Effector CD8-positive, alpha-beta T cell (primary cell): Measurements from ENCODE around the gene ADAMTS13.

ENCODE experiments used
- DNase-seq: peaks from one replicate; lab custom pipeline; 2025; lab: John Stamatoyannopoulos, UW

ADAMTS13 gene

DNA sequence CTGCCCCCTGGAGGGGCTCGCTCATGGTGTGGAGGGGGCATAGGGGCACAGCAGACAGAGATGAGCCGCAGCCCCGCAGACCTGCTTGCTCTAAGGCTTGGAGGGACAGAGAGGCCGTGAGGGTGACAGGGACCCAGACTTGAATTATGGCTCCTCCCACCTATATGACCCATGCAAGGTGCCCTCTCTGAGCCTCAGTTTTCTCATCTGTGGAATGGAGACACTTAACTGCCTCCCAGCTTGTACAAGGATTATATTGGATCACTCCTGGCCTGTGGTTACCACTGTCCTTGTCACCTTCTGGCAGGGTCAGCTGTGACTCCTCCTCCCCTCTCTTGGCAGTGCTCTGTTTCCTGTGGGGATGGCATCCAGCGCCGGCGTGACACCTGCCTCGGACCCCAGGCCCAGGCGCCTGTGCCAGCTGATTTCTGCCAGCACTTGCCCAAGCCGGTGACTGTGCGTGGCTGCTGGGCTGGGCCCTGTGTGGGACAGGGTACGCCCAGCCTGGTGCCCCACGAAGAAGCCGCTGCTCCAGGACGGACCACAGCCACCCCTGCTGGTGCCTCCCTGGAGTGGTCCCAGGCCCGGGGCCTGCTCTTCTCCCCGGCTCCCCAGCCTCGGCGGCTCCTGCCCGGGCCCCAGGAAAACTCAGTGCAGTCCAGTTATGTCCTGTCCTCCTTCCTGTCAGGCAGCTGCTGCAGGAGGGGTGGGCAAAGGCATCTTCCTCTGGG is 32.9 kb downstream of the ADAMTS13 start:
- DNase-seq, result no peak

DNA sequence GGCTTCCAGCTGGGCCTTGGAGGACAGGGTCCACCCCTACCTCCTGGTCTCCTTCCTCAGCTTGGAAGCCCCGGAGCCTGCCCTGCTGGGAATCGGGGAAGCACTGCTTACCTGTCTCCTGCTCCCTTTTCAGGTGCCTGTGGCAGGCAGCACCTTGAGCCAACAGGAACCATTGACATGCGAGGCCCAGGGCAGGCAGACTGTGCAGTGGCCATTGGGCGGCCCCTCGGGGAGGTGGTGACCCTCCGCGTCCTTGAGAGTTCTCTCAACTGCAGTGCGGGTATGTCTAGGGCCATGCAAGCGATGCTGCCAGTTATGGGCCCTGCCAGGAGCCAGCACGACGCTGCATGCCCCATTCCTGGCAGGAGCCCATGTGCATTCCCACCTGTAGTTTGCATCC is 33.8 kb downstream of the ADAMTS13 start:
- no peak for DNase-seq

DNA sequence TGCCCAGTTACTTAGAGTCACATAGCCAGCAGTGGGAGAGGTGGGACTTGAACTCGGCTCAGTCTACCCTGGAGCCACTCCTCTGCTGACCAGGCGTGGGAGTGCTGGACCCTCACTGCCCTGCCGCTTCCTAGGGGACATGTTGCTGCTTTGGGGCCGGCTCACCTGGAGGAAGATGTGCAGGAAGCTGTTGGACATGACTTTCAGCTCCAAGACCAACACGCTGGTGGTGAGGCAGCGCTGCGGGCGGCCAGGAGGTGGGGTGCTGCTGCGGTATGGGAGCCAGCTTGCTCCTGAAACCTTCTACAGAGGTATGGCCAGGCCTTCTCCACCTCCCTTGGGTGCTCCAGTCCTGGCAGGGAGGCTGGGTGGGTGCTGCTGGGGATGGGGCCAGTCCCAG is 34.2 kb downstream of the ADAMTS13 start:
- no peak for DNase-seq

DNA sequence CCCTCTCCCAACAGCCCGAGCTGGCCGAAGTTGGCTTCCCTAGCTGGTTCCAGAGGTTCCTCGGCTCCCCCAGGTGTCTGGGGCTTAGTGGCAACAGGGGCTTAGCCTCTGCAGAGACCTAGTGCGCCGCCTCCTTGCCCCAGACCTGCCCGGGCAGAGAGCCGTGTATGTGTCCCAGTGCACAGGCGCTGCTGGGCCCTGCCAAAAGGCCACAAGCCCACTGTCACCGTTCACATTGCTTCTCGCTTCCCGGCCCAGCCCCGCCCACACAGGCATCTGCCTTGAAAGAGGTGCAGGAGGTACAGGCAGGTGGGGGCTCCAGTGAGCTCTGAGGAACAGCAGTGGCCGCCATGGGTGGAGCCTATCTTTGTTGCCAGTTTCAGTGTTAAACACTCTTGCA is 35.1 kb downstream of the ADAMTS13 start:
- DNase-seq, result no peak

DNA sequence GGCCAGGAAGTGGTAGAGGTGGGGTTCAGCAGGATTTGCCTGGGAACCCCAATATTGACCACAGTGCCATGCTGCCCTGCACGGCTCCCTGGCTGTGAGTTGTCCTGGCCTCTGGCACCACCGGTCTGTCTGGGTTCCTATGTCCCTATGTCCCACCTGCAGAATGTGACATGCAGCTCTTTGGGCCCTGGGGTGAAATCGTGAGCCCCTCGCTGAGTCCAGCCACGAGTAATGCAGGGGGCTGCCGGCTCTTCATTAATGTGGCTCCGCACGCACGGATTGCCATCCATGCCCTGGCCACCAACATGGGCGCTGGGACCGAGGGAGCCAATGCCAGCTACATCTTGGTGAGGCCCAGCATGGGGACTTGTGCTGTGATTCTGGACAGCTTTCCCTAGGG is 35.6 kb downstream of the ADAMTS13 start:
- no peak for DNase-seq

DNA sequence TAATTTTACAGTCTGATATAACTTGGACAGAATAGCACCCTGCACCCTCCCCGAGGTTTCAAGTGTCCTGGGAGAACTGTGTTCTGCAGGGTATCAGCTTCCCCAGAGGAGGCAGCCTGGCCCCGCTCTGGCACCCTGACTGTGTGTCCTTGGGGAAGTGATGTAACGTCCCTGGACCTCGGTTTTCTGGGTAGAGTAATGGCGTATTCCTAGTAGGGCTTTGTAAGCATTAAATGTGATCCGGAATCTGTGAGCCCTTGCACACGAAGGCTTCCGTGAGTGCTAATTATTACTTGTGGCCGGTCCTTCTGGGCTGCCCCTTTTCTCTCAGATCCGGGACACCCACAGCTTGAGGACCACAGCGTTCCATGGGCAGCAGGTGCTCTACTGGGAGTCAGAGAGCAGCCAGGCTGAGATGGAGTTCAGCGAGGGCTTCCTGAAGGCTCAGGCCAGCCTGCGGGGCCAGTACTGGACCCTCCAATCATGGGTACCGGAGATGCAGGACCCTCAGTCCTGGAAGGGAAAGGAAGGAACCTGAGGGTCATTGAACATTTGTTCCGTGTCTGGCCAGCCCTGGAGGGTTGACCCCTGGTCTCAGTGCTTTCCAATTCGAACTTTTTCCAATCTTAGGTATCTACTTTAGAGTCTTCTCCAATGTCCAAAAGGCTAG is 36.6 kb downstream of the ADAMTS13 start:
- no peak for DNase-seq

DNA sequence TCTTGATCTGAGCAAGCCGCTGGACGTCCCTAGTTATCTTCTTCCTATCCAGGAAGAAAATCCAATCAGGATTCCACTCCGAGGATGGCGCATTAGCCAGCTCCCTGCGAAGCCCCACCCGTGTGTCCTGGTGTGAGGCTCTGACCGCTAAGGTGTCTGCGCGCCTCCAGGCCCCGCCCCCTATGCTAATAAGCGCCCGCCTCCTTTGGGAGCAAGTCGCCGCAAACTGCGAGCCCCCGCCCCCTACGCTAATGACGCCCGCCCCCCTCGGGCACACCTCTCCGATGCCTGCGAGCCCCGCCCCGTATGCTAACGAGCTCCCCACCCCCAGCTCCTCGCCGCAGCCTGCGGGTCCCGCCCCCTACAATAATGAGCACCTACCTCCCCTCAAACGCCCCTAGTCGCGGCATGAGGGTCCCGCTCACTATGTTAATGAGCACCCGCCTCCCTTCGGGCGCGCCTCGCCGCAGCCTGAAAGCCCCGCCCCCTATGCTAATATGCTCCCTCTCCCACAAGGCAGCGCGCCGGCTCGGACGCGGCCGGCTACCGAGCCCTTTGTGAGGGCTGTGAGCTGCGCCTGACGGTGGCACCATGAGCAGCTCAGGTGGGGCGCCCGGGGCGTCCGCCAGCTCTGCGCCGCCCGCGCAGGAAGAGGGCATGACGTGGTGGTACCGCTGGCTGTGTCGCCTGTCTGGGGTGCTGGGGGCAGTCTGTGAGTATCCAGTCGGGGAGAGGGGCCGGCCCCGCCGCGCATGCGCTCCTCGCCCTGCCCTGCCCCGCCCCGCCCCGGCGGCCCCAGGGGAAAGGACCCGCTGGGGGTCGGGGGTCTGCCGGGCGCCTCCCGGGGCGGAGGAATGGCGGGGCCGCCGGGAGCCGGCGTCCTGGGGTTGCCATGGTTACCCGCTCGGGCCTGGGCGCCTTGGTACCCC is 37.6 kb downstream of the ADAMTS13 start, which contains the start of gene CACFD1:
Gene CACFD1 (plus strand): TSS at position 503 of the 929 bp plus-strand sequence. CDS start 89 bp downstream, at position 592.
- DNase-seq, result peak; percentile 90

DNA sequence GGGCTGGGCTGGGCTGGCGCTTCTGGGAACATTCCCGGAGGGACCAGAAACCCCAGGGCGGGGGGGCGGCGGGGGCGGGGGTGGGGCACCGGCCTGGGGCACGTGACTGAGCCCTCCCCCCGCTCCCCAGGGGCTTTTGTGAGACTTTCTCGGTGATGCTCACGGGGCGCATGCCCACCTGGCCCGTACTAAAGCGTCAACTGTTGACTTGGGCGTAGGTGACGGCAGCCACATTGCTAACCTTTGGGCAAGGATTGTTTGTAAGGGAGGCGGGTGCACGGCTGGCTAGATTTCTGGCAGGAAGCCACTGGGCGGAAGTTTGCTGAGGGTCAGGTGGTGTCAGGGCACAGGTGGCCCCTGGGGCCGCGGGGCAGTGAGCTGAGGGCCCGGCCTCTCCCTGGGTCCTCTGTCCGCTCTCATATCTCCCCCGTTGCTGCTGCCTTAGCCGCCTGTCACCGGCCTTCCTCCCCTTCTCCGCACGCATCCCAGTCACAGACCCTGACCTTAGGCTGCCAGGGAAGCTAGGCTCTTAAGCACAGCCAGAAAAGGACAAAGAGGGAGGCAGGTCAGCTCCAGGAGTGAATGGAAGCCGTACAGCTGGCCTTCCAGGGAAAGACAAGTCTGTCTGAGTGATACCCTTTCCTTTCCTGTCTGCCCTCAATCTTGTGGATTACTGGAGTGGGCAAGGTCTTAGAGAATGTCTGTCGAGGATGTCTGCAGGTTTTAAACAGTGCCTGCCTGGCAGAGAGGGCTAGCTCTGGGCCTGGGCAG is 38.4 kb downstream of the ADAMTS13 start:
- DNase-seq, result peak; percentile 66

DNA sequence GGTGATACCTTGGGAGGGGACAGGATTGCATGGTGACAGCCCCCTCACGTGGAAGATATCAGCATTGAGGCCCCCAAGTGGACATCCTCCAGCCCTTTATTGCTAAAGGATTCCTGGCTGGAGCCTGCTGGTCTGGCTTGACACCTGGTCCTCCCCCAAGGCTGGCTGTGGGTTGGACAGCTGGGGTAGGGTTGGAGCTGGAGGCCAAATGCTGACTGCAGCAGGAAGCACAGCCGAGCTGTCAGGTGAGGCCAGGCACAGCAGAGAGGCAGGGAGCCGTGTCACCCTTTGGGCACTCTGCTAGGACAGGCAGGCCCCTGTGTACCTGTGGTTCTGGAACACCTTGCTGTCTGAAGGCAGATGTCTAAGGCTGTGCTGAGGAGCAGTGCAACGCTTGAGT is 39.8 kb downstream of the ADAMTS13 start:
- no peak for DNase-seq

DNA sequence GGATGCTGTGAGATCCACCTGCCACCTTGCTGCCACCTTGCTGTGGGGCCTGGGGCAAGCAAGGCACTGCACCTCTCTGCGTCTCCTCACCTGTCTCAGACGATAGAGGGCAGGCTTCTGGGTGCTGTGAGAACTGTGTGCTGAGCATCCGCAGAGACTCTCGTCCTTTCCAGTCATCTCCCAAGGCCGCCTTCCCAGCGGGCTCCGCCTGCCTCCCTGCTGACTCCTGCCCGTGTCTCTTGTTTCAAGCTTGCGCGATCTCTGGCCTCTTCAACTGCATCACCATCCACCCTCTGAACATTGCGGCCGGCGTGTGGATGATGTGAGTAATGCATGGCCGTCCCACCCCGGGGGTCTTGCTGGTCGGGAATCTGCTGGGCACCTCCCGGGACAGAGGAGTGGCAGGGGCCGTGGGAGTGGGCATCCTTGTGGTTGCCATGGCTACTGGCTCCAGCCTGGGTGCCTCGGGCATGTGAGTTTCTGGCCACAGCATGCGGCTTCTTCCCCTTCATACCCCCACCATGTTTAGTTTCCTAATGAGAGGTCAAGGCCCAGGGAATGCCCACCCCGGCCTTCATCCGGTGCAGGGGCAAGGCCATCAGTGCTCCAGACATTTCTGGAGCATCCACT is 41.2 kb downstream of the ADAMTS13 start:
- DNase-seq, result no peak

DNA sequence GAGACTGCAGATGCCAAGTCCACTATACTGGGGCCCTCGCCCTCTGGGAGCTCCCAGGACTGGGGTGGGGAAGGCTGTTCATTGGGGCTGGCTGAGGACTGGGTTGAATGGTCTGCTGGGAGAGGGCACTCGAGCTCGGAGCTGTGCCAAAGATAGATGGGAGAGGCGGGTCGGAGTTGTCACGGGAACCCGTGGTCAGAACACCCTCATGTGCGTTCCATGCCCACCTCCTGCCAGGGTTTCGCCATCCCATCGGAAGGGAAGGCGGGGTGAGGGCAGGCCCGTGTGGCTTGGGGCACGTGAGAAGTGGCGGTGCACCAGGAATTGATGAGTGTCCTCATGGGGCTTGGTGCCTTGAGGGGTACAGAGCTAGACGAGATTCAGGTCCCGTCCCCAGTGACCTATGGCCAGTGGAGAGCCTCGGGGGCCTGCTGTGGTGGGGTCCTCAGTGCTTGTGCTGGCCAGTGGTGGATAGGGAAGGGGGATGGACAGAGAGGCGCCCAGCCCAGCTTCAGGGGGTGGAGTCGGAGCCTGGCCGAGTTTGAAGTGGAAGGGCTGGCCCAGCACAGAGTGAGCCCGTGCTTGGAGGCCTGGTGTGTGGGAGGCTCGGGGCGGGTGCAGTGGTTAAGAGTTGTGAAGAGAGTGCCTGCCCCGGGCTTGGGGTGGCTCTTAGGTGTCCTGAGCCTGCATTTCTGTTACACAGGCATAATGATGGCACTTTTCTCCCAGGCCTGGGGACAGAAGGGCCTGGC is 41.9 kb downstream of the ADAMTS13 start:
- no peak for DNase-seq

DNA sequence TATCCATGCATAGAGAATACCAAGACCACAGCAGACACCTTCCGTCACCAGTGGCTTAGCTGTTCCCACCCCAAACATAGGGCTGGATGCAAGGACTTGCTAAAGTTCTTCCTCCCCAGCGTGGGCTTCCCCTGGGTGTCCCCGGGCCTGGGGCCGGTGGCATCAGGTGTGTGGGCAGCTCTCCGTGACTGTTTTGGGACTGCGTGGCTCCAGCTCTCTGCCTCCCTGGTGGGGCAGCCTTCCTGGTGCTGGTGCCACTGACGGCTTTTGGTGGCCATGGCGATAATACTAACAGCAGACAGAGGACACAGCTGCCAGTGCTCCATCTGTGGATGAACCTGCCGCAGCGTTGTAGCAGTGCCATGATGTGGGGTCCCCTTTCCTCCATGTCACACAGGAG is 42.5 kb downstream of the ADAMTS13 start:
- no peak for DNase-seq

DNA sequence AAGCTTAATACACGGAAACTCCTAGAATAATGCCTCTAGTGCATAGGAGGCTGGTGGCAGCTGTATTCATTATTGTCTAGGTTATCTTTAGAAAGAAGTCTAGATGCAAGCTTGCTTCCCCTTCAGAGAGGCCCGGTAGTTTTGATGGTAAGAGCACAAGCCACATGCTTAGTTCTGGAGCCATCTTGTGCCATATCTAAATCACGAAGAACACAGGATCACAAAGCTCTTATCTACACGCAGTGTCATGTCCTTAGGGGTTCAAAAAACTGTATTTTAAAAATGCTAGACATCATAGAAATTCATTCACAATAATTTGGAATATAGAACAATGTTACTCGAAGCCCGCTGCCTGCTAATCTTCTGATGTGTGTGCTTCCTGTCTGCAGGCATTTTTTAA is 43.8 kb downstream of the ADAMTS13 start:
- no peak for DNase-seq

DNA sequence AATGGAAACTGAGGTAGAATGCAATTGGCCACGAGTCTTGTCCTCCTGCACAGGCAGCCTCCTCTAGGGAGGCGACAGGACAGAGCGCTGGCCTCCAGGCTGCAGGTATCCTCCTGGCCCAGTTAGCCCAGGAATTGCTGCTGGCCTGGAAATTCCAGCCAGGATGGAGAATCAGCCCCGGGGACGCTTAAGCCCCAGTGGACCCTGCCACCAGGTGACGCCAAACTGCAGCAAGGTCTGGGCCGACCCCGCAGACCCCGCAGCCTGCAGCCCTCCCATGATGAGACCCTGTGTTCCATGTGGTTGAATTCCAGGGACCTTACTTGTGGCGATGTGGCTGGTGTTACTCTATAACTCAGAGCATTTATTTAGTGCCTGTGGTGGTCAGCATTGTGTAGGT is 44.9 kb downstream of the ADAMTS13 start:
- DNase-seq, result no peak

DNA sequence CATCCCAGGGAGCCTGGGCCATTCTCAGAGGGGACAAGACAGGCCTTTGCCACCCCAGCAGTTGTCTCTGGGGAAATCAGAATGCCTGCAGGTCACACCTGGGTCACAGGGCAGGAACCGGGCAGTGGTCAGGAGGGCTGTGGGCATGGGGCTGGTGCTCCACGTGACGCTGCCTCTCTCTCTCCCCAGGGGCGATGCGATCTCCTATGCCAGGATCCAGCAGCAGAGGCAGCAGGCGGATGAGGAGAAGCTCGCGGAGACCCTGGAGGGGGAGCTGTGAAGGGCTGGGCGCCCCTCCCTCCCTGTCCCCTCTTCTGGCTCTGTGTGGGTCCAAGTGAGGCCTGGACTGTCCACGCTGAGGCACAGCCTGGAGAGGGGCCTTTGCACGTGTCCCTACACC is 46.2 kb downstream of the ADAMTS13 start:
- DNase-seq, result no peak

DNA sequence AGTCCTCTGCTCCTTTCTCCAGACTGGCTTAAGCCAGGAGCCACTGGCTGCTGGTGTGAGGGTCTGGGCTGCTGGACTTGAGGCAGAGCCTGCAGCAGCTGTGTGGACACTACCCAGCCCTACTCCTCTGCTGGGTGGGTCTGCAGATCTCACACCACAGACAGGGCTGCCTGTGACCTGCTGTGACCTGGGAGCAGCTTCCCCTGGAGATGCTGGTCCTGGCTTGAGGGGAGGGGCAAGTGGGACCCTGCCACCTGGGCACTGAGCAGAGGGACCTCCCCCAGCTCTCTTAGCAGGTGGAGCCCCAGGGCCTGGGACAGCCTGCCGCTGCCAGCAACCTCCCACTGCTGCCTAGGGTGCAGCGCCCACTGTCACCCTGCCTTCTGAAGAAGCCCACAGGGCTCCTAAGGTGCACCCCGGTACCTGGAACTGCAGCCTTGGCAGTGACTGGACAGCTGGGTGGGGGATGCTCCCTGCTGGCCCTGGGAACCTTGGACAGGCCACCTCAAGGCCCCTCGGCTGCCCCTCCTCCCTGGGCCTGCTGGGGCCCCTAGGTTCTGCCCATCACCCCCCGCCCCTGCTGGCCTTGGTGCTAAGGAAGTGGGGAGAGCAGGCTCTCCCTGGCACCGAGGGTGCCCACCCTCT is 46.7 kb downstream of the ADAMTS13 start:
- DNase-seq, result no peak

DNA sequence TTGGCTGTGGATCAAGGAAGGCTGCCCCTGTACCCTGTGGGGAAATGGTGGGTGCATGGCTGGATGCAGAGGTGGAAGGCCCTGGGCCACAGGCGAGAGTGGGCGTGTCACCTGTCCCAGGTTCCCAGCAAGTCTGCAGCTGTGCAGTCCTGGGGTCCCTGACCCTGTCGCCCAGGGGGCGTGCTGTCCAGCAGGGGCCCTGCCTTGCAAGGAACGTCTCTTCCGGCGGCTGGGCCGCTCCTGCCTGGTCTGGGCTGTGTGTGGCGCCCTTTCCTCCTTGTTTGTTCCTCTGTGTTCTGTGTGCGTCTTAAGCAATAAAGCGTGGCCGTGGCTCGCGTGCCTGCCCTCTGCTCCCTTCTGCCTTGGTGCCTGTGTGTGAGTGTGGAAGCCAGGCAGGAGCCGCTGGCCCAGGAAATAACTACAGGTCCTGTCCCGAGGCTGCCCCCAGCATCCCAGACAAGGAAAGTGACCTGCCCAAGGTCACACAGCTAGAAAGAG is 48.3 kb downstream of the ADAMTS13 start:
- no peak for DNase-seq

DNA sequence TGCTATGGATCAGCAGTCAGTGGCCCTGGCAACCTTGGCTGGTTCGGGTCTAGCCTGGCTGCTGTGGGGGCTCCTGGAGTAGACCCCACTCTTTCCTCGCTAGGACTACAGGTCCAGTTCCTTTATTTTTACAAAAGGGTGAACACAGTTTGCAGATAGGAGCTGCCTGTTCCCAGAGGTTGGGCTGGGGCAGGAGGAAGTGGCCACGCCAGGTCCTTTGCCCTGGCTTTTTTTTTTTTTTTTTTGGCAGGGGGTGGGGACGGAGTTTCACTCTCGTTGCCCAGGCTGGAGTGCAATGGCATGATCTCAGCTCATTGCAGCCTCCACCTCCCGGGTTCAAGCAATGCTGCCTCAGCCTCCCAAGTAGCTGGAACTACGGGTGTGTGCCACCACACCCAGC is 48.8 kb downstream of the ADAMTS13 start:
- no peak for DNase-seq

DNA sequence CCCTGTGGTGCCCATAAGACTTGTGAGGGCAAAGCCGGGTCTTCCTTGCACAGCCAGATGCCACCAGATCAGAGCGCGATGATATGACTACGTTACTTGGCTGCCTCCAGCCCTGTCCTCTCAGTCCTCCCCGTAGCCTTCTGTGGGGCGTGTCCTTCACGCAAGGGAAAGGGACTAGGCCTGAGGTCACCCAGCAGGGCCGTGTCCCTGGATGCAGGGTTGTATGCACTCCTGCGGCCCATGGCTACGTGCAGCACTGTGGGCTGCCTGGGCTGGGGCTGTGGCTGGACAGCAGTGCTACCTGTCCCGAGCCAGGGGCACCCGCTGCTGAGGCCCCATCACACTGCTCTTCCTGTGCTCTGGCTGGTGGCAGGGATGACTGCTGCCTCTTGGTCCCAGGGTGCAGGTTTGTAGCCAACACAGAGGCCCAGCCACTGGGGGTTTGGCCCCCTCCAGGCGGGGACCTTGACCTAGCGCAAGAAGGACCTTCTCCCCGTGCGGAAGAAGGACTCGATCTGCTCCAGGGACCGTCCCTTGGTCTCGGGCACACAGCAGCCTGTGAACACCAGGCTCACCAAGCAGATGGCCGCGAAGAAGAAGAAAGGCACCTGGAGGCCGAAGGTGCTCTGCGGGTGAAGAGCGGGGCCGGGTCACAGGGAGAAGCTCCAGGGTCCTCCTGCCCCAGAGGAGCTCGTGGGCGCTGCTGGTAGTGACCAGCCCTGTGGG is 49.5 kb downstream of the ADAMTS13 start:
- DNase-seq, result no peak
